Activated naive CD8-positive, alpha-beta T cell treated with anti-CD3 and anti-CD28 coated beads, Interleukin-2, amount 50 U/mL, for 16 hours (primary cell): ENCODE data around the gene RBPJ.

Experiments
- DNase-seq: peaks from one replicate; pipeline ENCODE4 v3.0.0-alpha.2; 2020; ENCODE audit warnings: low read depth, low spot score

Gene RBPJ

GRCh38 chr4:26320538-26321372 is at the start of gene RBPJ:
RBPJ (plus strand) TSS chr4:26321014; CDS start chr4:26321029, 15 bp downstream.
- peak; percentile 55 for DNase-seq

GRCh38 chr4:26271703-26272102 is 49.1 kb upstream of the RBPJ start:
- DNase-seq, result no peak

- DNase-seq, result no peak
Measured at GRCh38 chr4:26272654-26273615, 47.9 kb upstream of the RBPJ start.

- no peak for DNase-seq
Measured at GRCh38 chr4:26273616-26273980, 47.2 kb upstream of the RBPJ start.

- DNase-seq, result no peak
Measured at GRCh38 chr4:26275281-26275680, 45.5 kb upstream of the RBPJ start.

- no peak for DNase-seq
Measured at GRCh38 chr4:26279446-26279845, 41.4 kb upstream of the RBPJ start.

- DNase-seq, result no peak
Measured at GRCh38 chr4:26281881-26282280, 38.9 kb upstream of the RBPJ start.

- no peak for DNase-seq
Measured at GRCh38 chr4:26284536-26284935, 36.3 kb upstream of the RBPJ start.

GRCh38 chr4:26285272-26285671 is 35.5 kb upstream of the RBPJ start:
- no peak for DNase-seq

- no peak for DNase-seq
Measured at GRCh38 chr4:26287756-26288155, 33.1 kb upstream of the RBPJ start.

- no peak for DNase-seq
Measured at GRCh38 chr4:26288355-26288909, 32.4 kb upstream of the RBPJ start.

GRCh38 chr4:26289401-26289800 is 31.4 kb upstream of the RBPJ start:
- no peak for DNase-seq

GRCh38 chr4:26290321-26290720 is 30.5 kb upstream of the RBPJ start:
- no peak for DNase-seq

- DNase-seq, result no peak
Measured at GRCh38 chr4:26294904-26295303, 25.9 kb upstream of the RBPJ start.

- DNase-seq, result no peak
Measured at GRCh38 chr4:26296021-26296420, 24.8 kb upstream of the RBPJ start.

- no peak for DNase-seq
Measured at GRCh38 chr4:26296514-26296913, 24.3 kb upstream of the RBPJ start.

- no peak for DNase-seq
Measured at GRCh38 chr4:26297219-26297618, 23.6 kb upstream of the RBPJ start.

GRCh38 chr4:26298198-26298947 is 22.4 kb upstream of the RBPJ start:
- no peak for DNase-seq

GRCh38 chr4:26299254-26299882 is 21.4 kb upstream of the RBPJ start:
- DNase-seq, result no peak

- DNase-seq, result no peak
Measured at GRCh38 chr4:26300314-26301307, 20.2 kb upstream of the RBPJ start.
